ENCODE measurements around the gene SEC62.

The SEC62 gene, protein sequence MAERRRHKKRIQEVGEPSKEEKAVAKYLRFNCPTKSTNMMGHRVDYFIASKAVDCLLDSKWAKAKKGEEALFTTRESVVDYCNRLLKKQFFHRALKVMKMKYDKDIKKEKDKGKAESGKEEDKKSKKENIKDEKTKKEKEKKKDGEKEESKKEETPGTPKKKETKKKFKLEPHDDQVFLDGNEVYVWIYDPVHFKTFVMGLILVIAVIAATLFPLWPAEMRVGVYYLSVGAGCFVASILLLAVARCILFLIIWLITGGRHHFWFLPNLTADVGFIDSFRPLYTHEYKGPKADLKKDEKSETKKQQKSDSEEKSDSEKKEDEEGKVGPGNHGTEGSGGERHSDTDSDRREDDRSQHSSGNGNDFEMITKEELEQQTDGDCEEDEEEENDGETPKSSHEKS

DNA sequence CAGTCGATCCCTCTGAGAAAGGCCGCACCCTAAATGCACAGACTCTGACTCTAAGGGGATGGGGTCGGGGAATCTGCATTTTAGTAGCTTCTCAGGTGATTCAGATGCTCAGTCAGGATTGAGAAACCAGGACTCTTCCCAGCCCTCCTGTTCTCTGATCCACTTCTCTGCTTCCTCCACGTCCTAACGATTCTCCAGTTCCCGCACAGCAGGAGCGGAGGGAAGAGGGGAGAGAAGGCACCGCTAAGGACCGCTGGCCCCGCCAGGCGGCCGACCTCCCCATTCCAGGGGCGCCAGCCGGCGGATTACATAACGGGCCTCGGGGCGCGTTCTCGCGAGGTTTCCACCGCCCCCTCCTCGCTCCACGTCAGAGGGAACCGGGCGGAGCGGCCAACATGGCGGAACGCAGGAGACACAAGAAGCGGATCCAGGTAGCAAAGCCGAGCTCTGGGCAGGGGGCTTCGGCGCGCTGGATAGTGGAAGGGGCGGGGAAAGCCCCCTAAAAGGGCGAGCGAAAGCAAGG, at the start of gene SEC62:
Gene SEC62, plus strand, starts transcription at position 380 of the 523 bp plus-strand sequence. Its CDS starts 16 bp downstream, at position 396.
- DNase-seq (ENCODE audit: low read depth), result peak; percentile 91

DNA sequence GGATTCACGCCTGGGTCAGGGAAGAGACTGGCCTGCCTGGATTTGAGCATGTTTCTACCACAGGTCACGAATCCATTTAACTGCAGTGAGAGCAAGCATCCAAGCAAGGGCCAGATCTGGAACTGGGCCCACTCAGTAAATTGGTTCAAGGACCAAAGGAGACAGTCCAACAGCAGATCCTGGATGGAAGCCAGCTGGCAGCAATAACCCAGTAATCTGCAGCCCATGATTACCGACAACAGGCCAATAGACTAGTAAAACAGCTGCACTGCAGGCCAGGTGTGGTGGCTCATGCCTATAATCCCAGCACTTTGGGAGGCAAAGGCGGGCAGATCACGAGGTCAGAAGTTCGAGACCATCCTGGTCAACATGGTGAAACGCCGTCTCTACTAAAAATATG, 43.4 kb upstream of the SEC62 start:
- DNase-seq (ENCODE audit: low read depth), result no peak

DNA sequence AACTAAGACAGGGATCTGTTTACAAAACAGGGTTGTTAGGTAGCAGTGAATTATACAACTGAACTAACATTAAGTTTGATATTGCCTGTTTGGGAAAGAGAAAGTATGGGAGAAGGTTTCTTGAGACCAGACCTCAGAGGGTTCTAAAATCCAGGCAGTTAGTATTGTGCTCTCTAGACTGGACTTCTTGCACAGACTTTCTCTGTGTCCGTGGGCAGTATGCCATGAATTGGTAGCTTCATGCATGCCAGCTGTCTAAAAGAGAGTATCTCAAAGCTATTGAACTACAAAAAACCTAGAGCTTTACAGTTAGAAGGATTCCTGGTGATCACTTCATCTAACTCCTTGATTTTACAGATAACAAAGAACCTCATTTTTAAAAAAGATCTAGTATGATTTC, 42.8 kb upstream of the SEC62 start:
- DNase-seq (ENCODE audit: low read depth), result no peak

DNA sequence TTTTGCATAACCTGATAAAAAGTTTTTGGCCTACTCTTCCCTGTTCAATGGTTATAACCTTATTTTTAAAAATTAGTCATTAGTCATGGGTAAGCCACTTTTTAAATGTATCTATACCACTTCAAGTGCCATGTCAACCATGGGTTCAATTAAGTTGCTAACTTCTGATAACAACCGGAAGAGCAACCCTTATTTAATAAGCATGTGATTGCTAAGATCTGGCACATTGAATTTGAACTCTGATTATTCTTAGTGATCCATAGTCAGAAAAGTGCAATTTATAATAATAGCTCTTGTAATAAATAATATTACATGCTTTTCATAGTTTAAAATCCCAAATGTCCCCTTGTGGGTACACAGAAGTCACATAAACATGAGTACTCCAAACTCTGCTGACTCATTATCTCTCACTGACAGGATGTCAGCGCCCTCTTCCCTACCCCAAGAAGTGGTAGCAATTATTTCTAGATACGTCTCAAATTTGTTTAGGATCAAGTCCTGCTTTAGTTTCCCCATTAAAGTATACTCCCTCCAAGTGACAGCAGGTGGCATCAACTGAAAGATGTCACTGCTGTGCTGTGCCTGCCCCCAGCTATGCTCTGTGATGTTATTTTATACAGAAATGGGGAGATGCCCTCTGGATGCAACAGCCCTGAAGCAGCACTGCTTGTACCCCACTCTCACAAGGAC, 36.6 kb upstream of the SEC62 start:
- DNase-seq (ENCODE audit: low read depth), result no peak

DNA sequence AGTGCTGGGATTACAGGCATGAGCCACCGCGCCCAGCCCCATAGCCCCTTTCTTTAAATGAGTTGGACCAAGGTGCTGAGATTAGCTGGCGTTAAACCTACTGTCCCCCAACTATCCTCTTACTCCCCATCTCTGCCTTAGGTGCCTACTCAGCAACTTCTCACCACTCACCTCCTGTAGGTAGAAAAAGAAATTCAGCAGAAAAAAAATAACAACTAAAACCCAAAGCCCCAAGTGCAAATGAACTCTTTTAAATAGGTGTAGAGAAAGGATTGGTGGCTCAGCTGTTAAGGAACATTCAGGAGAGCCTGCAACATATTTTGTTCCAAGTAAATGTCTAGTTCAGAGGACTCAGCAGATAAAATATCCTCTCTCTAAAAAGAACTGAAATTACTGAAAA, 35.8 kb upstream of the SEC62 start:
- DNase-seq (ENCODE audit: low read depth), result no peak

DNA sequence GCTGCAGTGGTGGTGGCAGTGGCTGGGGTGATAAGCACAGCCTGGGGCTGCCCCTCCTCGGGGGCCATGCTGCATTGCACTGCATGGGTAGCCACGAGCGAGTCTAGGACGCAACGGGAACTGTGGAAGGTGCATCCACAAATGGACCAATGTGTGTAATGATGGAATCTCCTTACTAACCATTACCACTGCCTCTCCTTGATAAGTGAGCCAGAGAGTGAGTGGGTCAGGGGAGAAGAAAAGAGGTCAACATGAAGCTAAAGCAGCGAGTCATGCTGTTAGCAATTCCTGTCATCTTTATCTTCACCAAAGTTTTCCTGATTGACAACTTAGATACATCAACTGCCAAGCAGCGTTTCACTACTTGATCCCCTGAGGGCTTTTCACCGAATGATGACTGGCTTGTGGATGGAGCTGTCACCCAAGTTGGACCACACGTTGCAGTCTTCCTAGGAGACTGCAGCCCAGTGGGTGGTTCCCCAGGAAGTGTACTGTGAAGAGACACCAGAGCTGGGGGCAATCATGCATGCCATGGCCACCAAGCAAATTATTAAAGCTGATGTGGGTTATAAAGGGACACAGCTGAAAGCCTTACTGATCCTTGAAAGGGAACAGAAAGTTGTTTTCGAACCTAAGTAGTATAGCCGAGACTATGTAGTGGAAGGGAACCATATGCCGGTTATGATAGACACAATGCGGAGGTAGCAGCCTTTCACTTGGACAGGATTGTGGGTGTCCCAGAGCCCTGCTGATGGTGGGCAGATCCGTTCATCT, 34.7 kb upstream of the SEC62 start:
- DNase-seq (ENCODE audit: low read depth), result no peak

DNA sequence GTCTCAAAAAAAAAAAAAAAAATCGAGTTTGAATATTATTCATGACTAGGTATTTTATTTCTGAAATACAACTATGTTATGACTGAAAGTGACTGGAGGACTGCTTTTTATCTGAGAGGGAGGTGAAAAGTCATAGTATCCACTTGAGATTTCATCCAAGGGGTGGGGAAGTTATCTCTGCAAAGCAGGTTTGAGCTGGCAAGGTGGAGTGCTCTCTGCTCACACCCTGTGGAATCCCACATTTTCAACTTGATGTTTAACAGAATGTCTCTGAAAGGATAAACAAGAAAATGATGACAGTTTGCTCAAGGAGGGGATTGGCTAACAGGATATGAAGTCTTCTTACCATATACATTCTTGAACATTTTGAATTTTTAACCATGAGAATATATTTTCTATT, 27.3 kb upstream of the SEC62 start:
- DNase-seq (ENCODE audit: low read depth), result no peak

DNA sequence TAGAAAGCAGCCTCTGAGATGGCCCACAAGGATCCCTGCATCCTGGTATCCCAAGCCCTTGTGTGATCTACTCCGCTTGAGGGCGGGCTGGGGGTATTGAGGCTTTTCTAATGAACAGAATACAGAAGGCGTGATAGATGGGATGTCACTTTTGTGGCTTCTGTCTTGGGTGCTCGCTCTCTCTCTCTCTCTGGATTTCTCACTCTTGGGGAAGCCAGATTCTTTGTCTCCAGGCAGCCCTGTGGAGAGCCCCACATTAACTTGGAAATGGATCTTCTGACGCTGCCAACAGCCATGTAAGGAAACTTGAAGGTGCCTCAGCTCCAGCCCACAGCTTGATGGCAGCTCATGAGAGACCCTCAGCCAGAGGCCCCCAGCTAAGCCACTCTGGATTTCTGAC, 26.9 kb upstream of the SEC62 start:
- DNase-seq (ENCODE audit: low read depth), result no peak

DNA sequence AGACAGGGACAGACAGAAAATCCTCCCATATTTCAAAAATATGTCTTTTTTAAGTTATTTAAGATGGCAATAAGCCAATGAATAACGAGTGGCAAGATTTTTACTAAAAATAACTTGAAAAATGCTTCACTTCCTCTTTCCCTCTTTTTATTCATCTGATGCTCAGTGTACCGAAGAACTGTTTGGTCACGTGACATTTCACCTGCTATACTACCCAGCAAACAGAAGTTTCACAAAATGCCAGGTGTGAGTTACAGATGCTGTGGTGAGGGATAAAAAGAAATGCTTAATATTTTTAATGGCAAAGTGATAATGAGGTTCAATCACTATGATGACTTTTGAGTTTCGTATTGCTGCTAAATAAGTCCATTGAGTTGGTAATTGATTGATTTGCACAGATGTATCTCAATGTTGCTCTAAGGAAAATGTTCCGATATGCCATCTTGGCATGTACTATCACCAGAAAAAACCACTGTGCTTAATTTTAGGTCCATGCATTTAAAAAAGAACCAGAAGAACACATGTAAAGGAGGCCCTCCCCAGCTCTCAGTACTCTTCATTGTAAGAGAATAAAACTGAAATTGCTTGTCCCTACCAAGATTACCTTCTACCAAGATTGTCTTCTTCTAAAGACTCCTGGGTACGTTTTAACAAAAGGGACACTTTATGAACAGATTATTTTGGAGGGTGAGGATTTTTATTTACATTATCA, 26.0 kb upstream of the SEC62 start:
- DNase-seq (ENCODE audit: low read depth), result no peak

DNA sequence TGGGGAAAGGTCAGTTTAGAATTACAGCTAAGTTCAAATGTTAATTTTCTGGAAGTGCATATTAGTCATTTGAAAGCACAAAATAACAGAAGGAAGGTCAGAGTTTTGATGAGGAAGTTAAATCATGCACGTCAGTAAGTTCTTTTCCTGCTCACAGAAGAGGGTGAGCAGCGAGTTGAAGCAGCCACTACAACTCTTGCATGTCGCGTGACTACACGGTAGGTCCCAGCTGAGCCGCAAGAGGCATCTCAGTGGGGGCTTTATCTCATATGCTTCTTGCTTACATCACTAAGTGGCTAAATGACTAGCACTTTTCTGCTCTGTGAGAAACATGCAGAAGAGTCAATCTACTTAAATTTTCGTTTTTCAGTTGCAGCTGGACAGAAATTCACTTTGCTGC, 21.3 kb upstream of the SEC62 start:
- no peak for DNase-seq (ENCODE audit: low read depth)

DNA sequence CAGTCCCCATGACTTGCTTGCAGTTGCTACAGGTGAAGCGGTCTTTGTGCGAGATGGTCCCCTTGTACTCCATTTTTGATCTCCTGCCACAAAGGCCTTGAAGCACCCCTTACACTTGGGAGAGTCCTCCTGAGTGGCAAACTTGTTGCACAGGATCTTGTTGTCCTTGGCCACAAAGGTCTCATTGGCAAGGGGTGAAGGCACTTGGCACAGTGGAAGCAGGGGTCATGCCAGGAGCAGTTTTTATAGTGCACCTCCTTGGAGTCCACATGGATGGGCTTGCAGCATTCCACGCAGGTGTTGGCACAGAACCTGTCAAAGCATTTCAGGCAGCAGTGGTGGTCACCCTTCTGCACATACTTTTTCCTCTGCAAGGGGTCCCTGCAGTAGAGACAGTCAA, 20.3 kb upstream of the SEC62 start:
- no peak for DNase-seq (ENCODE audit: low read depth)

DNA sequence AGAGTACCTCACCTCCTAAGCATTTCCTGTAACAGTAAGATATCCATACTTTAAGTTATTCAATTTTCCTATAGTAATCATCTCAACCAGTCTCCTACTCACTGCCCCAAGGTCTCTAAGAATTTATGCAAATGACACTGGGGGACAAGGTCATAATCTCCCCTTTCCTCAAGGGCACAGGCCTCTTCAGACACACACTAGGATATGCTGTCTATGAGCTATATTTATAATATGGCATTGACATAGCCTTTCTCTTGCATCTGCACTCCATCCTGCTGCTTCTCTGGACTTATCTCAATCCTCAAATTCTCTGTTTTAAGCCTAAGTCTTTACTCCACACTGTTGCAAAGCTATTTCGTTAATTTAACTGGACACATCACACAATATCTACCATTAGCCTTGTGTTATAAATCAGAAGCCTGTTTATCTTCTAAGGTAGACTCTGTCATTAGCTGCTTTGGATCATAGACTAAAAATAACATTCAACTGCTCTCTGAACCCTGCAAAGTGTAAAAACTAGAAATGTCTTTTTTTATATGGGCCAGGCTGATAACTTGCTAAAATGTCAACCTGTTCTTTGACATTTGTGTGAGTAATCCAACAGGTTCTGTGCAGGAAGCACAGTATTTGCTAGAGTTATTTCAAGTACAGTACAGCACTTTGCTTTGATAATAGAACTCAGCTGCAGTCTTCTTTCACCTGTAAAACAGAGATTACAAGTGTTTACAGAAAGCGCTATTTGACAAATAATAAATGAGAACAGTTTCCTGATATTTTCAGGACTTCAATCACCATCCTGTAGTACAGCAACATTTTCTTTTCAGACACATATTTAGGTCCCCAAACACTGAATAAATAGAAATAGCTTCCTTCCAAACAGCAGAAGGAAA, 17.8 kb upstream of the SEC62 start:
- no peak for DNase-seq (ENCODE audit: low read depth)

DNA sequence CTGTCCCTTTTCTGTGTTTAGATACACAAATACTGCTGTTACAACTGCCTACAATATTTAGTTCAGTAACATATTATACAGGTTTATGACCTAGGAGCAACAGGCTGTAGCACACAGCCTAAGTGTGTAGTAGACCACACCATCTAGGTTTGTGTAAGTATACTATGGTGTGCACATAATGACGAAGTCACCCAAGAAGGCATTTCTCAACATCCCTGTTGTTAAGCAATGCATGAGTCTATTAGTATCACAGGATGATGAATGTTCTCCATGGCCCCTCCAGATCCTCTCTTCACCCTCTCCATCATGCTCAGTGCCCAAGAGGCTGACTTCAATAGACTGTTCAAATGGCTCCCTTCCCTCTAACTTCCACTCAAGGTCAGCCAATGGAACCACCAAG, 14.6 kb upstream of the SEC62 start:
- DNase-seq (ENCODE audit: low read depth), result no peak

DNA sequence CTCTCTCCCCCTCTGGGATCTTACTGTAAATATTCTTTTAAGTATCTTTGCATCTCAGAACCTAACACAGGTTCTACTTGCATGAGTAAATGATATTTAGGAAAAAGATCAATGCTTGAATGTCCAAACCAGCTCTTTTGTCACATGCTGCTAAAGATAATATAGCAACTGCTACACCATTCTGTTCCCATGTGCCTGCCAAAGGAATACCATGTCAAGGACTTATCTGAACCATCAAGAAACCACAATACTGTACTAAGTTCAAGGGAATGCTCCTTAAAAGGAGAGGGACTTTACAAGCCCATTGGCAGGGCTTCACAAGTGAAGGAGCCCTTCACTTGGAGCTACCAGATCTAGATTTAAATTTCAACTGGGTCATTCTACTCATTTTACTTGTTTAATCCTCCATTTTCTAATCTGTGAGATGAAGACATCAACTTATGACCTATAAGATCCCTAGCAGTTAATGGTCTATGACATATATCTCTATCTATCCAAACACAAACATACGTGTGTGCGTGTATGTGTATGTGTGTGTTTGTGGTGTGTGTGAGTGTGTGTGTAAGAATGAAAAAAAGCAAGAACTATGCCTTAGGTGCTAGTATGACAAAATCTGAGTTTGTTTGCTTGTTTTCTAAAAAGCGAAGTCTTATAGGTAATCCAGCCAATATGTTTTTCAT, 13.0 kb upstream of the SEC62 start:
- no peak for DNase-seq (ENCODE audit: low read depth)

DNA sequence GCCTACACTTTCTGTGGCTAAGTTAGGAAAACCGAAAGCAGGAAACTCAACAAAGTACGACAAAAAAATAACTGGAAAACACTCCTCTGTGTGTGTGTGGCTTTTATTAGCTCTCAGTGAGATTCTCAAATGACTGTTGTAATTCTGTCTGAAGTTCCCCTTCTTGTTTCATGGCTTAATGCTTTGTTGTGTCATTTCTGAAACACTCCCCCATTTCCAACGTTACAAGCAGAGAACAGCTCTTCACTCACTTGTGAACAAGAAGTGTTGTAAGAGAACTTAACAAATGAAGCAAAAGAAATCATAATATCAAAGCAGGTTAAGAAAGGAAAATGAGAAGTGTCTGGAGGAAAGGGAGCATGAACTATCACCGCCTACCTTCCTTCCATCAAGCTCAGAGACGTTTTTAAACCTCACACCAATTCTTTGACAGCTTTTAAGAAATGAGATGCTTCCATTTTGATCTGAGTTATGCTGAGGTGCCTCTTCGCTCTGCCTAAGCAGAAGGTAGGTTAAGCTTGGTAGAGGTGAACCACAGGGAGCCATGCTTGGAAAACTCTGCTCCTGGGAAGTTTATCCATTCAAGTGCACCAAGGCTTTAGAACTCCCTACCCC, 12.4 kb upstream of the SEC62 start:
- no peak for DNase-seq (ENCODE audit: low read depth)

DNA sequence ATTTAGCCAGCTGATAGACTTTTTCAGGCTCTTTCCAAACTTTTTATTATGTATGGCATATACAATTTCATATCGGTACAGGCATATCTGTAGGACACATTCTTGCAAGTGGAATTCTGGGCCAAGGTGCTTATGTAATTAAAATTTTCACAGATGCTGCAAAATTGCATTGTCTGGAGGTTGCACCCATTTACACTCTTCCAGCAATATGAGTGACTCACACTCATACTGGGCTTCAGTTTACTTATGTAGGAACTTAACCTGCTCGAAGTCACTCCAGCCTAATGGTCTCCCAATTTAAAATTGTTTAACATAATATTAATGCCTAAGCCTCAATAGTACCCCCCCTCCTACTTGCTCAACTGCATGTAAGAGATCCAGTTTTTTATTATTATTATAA, 11.2 kb upstream of the SEC62 start:
- DNase-seq (ENCODE audit: low read depth), result no peak

DNA sequence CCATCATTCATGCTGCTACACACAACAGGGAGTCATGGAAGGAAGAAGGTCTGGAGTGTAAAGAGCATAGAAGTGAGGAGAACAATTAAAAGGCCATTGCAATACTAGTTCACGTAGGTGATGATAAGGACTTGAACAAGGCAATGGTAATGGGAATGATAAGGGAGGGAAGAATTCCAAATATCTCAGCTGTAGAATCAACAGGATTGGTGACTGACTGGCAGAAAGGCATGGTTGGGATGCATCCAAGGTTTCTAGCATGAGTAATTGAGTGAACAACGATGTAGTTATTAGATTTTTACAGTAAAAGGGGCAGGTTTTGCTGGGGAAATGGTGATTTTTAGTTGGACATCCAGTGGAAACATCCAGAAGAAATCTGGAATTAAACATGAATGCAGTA, 2.4 kb upstream of the SEC62 start:
- no peak for DNase-seq (ENCODE audit: low read depth)

DNA sequence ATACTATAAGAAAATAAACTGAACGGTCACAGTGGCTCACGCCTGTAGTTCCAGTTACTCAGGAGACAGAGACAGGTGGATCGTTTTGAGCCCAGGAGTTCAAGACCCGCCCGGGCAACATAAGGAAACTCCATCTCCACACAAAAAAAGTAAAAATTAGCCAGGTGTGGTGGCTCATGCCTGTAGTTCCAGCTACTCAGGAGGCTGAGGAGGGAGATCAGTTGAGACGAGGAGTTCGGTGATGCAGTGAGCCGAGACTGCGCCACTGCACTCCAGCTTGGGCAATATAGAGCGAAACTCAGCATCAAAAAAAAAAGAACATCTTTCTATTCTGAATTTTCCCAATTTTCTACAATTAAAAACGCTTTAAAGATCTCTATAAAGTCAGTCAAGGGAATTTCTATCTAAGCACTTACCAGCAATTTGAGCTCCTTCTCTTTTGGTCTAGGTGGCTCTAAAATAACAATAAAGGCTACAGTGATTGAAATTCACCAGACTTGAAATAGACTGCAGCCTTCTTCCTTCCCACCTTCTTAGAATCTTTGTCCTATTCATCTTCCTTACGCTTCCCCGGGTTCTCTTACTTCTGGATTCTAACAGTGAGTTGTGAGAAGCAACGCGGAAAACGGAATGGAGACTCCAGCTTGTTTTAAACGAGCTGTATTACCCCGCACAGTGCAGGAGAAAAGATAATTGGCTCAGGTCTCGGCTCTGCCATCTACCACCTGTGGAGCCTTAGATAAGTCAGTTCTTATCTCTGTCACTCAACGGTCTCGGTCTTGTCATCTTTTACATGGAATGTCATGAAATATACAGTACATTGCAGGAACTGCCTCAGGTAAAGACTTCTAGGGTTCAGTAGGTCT, 812 bp upstream of the SEC62 start:
- no peak for DNase-seq (ENCODE audit: low read depth)

Data from stimulated activated CD8-positive, alpha-beta memory T cell treated with anti-CD3 and anti-CD28 coated beads, Interleukin-12 subunit alpha, Interleukin-12 subunit beta, amount 100 ng/mL, for 4 hours (primary cell).